Testis (tissue), 3 donors: ENCODE data around the gene SCAF11. TPM values are rescaled to one million over a fixed set of nuclear protein-coding genes. Genes with fewer than 3 reads are reported as not detected.
A peak's percentile ranks its signal among the peaks of the same experiment; 100 is the strongest.

Experiments
- DNase-seq: peaks from one replicate; pipeline ENCODE4 v3.0.0-alpha.2; 2019
- H3K27ac ChIP-seq, 2 donors: fragments of 200-600 bp; sonication (generic); one replicate each; pipeline ENCODE4 v1.5.1; 2019
- H3K27me3 ChIP-seq: fragments of 200-600 bp; sonication (generic); one replicate; pipeline ENCODE4 v1.5.1; 2019
- H3K36me3 ChIP-seq: fragments of 200-600 bp; sonication (generic); one replicate; pipeline ENCODE4 v1.5.1; 2017; ENCODE audit warnings: low read depth; ENCODE audit errors: missing control alignments
- H3K4me1 ChIP-seq: fragments of 200-600 bp; sonication (generic); one replicate; pipeline ENCODE4 v1.5.1; 2019
- H3K4me3 ChIP-seq, 2 donors: fragments of 200-600 bp; sonication (generic); one replicate each; pipeline ENCODE4 v1.5.1; 2017 to 2019
- H3K9me3 ChIP-seq: fragments of 200-600 bp; sonication (generic); one replicate; pipeline ENCODE4 v1.5.1; 2017
- POLR2A ChIP-seq: fragments of 450-650 bp; IDR thresholded peaks from one replicate; pipeline ENCODE4 v1.6.1; 2017; ENCODE audit warnings: antibody characterized with exemption, mild to moderate bottlenecking, moderate library complexity
- WGBS, 2 donors: methylation state at CpG; one replicate each; pipeline ENCODE4 v1.1.5; 2018; 5-methylcytosine and 5-hydroxymethylcytosine counted together
- intact Hi-C: fragments of 100-400 bp; cut with DNase I; formaldehyde crosslinking; loops from one replicate; pipeline ENCODE4 v1.15.1; 2023; ENCODE audit warnings: low total_unique reads
- polyA plus RNA-seq: library from polyadenylated mRNA; stranded (reverse); fragments of 350-450 nt; fragmentation: Illumina TruSeq; extraction: RNeasy Lipid Tissue Mini Kit (QIAGEN cat#74804); gene quantifications from one replicate; pipeline ENCODE4 v1.2.3, GENCODE V29; 2014; ENCODE audit warnings: low read depth, low replicate concordance; ENCODE audit not compliant: insufficient read depth
- total RNA-seq, 2 donors: library from RNA; depleted of rRNA; stranded (reverse); fragments of >200 nt; gene quantifications; one replicate each; pipeline ENCODE4 v1.2.3, GENCODE V29; 2016
- TF ChIP-seq, protein P1 (sequence below), 3 experiments: fragments of 450-650 bp in 2 of 3; fragments of 200-600 bp in 1 of 3; sonication (generic) in 1 of 3; IDR thresholded peaks; one replicate each; pipeline ENCODE4 v1.5.1; 2016 to 2019; ENCODE audit warnings: antibody characterized with exemption in 3 of 3, mild to moderate bottlenecking in 2 of 3, moderate library complexity in 1 of 3

Gene SCAF11
- total and polyA plus RNA-seq, 3 donors from 2014 or later = 49.1 to 168 (median 168) TPM

- no peak for TF ChIP-seq POLR2A
- TF ChIP-seq, protein P1, sequence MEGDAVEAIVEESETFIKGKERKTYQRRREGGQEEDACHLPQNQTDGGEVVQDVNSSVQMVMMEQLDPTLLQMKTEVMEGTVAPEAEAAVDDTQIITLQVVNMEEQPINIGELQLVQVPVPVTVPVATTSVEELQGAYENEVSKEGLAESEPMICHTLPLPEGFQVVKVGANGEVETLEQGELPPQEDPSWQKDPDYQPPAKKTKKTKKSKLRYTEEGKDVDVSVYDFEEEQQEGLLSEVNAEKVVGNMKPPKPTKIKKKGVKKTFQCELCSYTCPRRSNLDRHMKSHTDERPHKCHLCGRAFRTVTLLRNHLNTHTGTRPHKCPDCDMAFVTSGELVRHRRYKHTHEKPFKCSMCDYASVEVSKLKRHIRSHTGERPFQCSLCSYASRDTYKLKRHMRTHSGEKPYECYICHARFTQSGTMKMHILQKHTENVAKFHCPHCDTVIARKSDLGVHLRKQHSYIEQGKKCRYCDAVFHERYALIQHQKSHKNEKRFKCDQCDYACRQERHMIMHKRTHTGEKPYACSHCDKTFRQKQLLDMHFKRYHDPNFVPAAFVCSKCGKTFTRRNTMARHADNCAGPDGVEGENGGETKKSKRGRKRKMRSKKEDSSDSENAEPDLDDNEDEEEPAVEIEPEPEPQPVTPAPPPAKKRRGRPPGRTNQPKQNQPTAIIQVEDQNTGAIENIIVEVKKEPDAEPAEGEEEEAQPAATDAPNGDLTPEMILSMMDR (IDR thresholded peaks at IDR 0.05) = no peak
- Histone ChIP-seq H3K4me3 (no peak overlapping the region), H3K27me3 (no peaks in the 10 kb centered on the region), H3K4me1 (peaks cover 3% of the 10 kb centered on the region), H3K9me3 (no peaks in the 10 kb centered on the region), H3K36me3 (no peaks in the 10 kb centered on the region), H3K27ac (no peak overlapping the region)
- DNase-seq = no peak
- 97% methylated on average over 1 of the region's 1 CpG for WGBS, 2 donors
- intact Hi-C loops = no loop called here
Observed at GRCh38 chr12:45883187-45883586, 107.2 kb downstream of the SCAF11 start.

DNA sequence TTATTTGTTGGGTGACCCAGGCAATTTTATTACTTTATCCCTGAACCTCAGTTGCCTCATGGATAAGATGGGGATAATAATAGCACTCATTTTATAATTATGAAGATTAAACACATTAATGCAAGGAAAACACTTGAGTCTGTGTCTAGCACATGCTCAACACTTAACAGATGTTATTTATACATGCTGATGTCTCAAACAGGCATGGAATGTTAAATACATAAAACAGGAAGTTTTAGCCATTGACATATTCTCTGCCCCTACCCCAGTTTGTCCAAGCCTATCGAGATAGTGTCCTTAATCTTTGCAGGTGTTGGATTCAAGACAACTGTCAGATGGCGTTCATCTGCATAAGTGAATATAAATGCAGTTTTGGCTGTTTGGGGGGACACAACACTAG is 109.8 kb downstream of the SCAF11 start:
- intact Hi-C loops = no loop called here
- H3K27me3 ChIP-seq = no peaks in the 10 kb centered on the region
- no peaks in the 10 kb centered on the region for H3K36me3 ChIP-seq
- no peak overlapping the region for H3K27ac ChIP-seq
- H3K4me3 ChIP-seq = no peak overlapping the region
- DNase-seq = no peak
- 81 to 82% methylated on average over 2 of the region's 2 CpGs for WGBS, 2 donors
- no peaks in the 10 kb centered on the region for H3K9me3 ChIP-seq
- peaks cover 3% of the 10 kb centered on the region for H3K4me1 ChIP-seq
- TF ChIP-seq, protein P1 (IDR thresholded peaks at IDR 0.05) = no peak
- TF ChIP-seq POLR2A = no peak

DNA sequence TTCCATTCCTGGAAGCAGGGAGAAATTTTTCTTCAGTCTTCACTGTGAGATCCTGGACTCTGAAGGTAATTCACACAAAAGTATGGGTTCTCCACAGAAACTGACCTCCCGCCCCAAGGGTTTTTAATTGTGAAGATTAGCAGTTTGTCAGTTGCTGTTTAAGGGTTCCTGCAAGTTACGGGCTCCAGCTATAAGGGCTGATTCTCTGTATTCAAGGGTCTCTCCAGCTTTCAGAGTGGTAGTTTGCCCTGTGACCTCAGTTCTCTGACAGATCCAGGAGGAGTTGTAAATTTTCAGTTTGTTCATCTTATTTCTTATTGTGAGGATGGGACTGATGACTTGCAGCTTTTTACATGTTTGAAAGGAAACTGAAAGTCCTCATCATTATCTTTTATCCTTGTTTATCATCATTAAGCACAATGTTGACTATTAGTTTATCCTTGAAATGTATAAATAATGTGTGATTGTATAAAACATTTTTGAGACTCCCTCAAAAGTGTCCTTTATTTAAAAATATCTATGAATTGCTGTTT is 110.9 kb downstream of the SCAF11 start:
- no peaks in the 10 kb centered on the region for H3K36me3 ChIP-seq
- WGBS, 2 donors = 56 to 68% methylated on average over 2 of the region's 2 CpGs
- H3K9me3 ChIP-seq = no peaks in the 10 kb centered on the region
- TF ChIP-seq, protein P1 (IDR thresholded peaks at IDR 0.05) = no peak
- no peak for TF ChIP-seq POLR2A
- H3K4me1 ChIP-seq = peaks cover 3% of the 10 kb centered on the region
- no peaks in the 10 kb centered on the region for H3K27me3 ChIP-seq
- DNase-seq = no peak
- no peak overlapping the region for H3K4me3 ChIP-seq
- peak overlapping the region; percentile 1 to 64 for H3K27ac ChIP-seq
- intact Hi-C loops = no loop called here

- no peak for TF ChIP-seq POLR2A
- TF ChIP-seq, protein P1 (IDR thresholded peaks at IDR 0.05) = no peak
- peak overlapping the region; percentile 1 to 64 for H3K27ac ChIP-seq
- intact Hi-C loops = no loop called here
- 29 to 49% methylated on average over 8 of the region's 8 CpGs for WGBS, 2 donors
- no peak for DNase-seq
- H3K4me3 ChIP-seq = no peak overlapping the region
- H3K27me3 ChIP-seq = no peaks in the 10 kb centered on the region
- no peaks in the 10 kb centered on the region for H3K9me3 ChIP-seq
- peaks cover 3% of the 10 kb centered on the region for H3K4me1 ChIP-seq
- H3K36me3 ChIP-seq = no peaks in the 10 kb centered on the region
Observed at GRCh38 chr12:45878630-45879255, 111.6 kb downstream of the SCAF11 start.

- Histone ChIP-seq H3K36me3 (no peaks in the 10 kb centered on the region), H3K9me3 (no peaks in the 10 kb centered on the region), H3K4me1 (peaks cover 3% of the 10 kb centered on the region), H3K27ac (no peak overlapping the region), H3K27me3 (no peaks in the 10 kb centered on the region), H3K4me3 (no peak overlapping the region)
- DNase-seq = no peak
- WGBS, 2 donors = 97 to 98% methylated on average over 5 of the region's 5 CpGs
- no peak for TF ChIP-seq POLR2A
- TF ChIP-seq, protein P1 (IDR thresholded peaks at IDR 0.05) = no peak
- intact Hi-C loops = no loop called here
Observed at GRCh38 chr12:45877069-45877468, 113.3 kb downstream of the SCAF11 start.
